ENCODE measurements around the gene SND1. TPM values are rescaled to one million over a fixed set of nuclear protein-coding genes. Genes with fewer than 3 reads are reported as not detected.

The SND1 gene
- total and polyA plus RNA-seq, 2 donors (not counting 1 experiment from before 2014, with no cell fraction given) = 44.4 to 165 TPM

GRCh38 chr7:127967281-127967680, 315.3 kb downstream of the SND1 start:
- ChIA-PET CTCF (interaction anchor here (1.0 kb wide), 1 partner anchor 8 kb away, joined by 3 read pairs; no protein-coding TSS in a partner anchor), POLR2A (no interaction called here)
- no CpG with 5 or more reads among the region's 2 CpGs for WGBS (ENCODE audit: insufficient coverage)
- H3K79me2 ChIP-seq (ENCODE audit: control insufficient read depth, insufficient read depth, low read length) = peaks cover 4% of the 10 kb centered on the region
- H3K27me3 ChIP-seq (replicated peaks in 1 of 4; ENCODE audit: control extremely low read depth in 1 of 4, control insufficient read depth in 3 of 4, insufficient read depth in 4 of 4, low read length in 3 of 4) = no peaks in the 10 kb centered on the region
- H2AFZ ChIP-seq (ENCODE audit: insufficient read depth, low read depth, low read length, poor library complexity, severe bottlenecking) = no peak overlapping the region
- Mint-ChIP-seq H3K27me3 (no peaks in the 10 kb centered on the region), H3K27ac (no peak overlapping the region), H3K9me3 (ENCODE audit: insufficient read depth) (peaks cover 2% of the 10 kb centered on the region), H3K4me1 (peaks cover 2% of the 10 kb centered on the region), H3K4me3 (no peak overlapping the region)
- DNase-seq (no peak), ATAC-seq (ENCODE audit: low read depth) (no peak)
- H3K4me3 ChIP-seq (ENCODE audit: control extremely low read depth in 1 of 5, extremely low read depth in 1 of 5, insufficient read depth in 1 of 5, low read depth in 2 of 5, low read length in 4 of 5) = no peak overlapping the region
- peaks cover 0 to 5% of the 10 kb centered on the region in 2 experiments for H3K36me3 ChIP-seq (replicated peaks in 1 of 2; ENCODE audit: control extremely low read depth in 1 of 2, control insufficient read depth in 1 of 2, extremely low read depth in 1 of 2, insufficient read depth in 2 of 2, low read length in 1 of 2)
- H3K9ac ChIP-seq (ENCODE audit: low read length) = no peak overlapping the region
- TF ChIP-seq CTCF (IDR thresholded peaks at IDR 0.05) = no peak
- no peak for TF ChIP-seq EZH2 (IDR thresholded peaks at IDR 0.05; ENCODE audit: borderline replicate concordance, insufficient read depth, low read depth, low read length, poor library complexity, severe bottlenecking)
- intact Hi-C loops (cut with micrococcal nuclease) = no loop called here
- H3K9me3 ChIP-seq (ENCODE audit: control extremely low read depth in 1 of 3, control insufficient read depth in 2 of 3, insufficient read depth in 1 of 3, low read length in 2 of 3) = no peaks in the 10 kb centered on the region
- H4K20me1 ChIP-seq (ENCODE audit: control insufficient read depth, insufficient read depth, low read length, poor library complexity, severe bottlenecking) = no peaks in the 10 kb centered on the region
- no peak overlapping the region for H3K27ac ChIP-seq (ENCODE audit: low read length in 2 of 2)
- H3K4me2 ChIP-seq (replicated peaks; ENCODE audit: low read depth, low read length, poor library complexity, severe bottlenecking) = no peak overlapping the region
- no peaks in the 10 kb centered on the region for H3K4me1 ChIP-seq (ENCODE audit: control insufficient read depth in 2 of 2, insufficient read depth in 2 of 2, low read length in 2 of 2)

GRCh38 chr7:127968547-127968946, 316.6 kb downstream of the SND1 start:
- WGBS (ENCODE audit: insufficient coverage) = 93% methylated on average over 1 of the region's 2 CpGs

More at GRCh38 chr7:127968547-127968946, 316.6 kb downstream of the SND1 start:
- H3K36me3 ChIP-seq (replicated peaks in 1 of 2; ENCODE audit: control extremely low read depth in 1 of 2, control insufficient read depth in 1 of 2, extremely low read depth in 1 of 2, insufficient read depth in 2 of 2, low read length in 1 of 2) = peaks cover 0 to 5% of the 10 kb centered on the region in 2 experiments
- Mint-ChIP-seq H3K27me3 (no peaks in the 10 kb centered on the region), H3K27ac (no peak overlapping the region), H3K4me1 (peaks cover 6% of the 10 kb centered on the region), H3K4me3 (no peak overlapping the region), H3K9me3 (ENCODE audit: insufficient read depth) (no peaks in the 10 kb centered on the region)
- no peak overlapping the region for H3K27ac ChIP-seq (ENCODE audit: low read length in 2 of 2)
- H3K9ac ChIP-seq (ENCODE audit: low read length) = no peak overlapping the region
- TF ChIP-seq EZH2 (IDR thresholded peaks at IDR 0.05; ENCODE audit: borderline replicate concordance, insufficient read depth, low read depth, low read length, poor library complexity, severe bottlenecking) (no peak), CTCF (IDR thresholded peaks at IDR 0.05) (no peak)
- no peaks in the 10 kb centered on the region for H3K9me3 ChIP-seq (ENCODE audit: control extremely low read depth in 1 of 3, control insufficient read depth in 2 of 3, insufficient read depth in 1 of 3, low read length in 2 of 3)
- intact Hi-C loops (cut with micrococcal nuclease) = no loop called here
- POLR2A ChIA-PET = no interaction called here
- no peaks in the 10 kb centered on the region for H3K27me3 ChIP-seq (replicated peaks in 1 of 4; ENCODE audit: control extremely low read depth in 1 of 4, control insufficient read depth in 3 of 4, insufficient read depth in 4 of 4, low read length in 3 of 4)
- H3K4me2 ChIP-seq (replicated peaks; ENCODE audit: low read depth, low read length, poor library complexity, severe bottlenecking) = no peak overlapping the region
- peaks cover 6% of the 10 kb centered on the region for H3K79me2 ChIP-seq (ENCODE audit: control insufficient read depth, insufficient read depth, low read length)
- CTCF ChIA-PET = interaction anchor here (0.8 kb wide), 1 partner anchor 22 kb away, joined by 3 read pairs; no protein-coding TSS in a partner anchor
- DNase-seq = no peak
- H3K4me1 ChIP-seq (ENCODE audit: control insufficient read depth in 2 of 2, insufficient read depth in 2 of 2, low read length in 2 of 2) = no peaks in the 10 kb centered on the region
- no peak for ATAC-seq (ENCODE audit: low read depth)
- H3K4me3 ChIP-seq (ENCODE audit: control extremely low read depth in 1 of 5, extremely low read depth in 1 of 5, insufficient read depth in 1 of 5, low read depth in 2 of 5, low read length in 4 of 5) = no peak overlapping the region
- peaks cover under 1% of the 10 kb centered on the region for H4K20me1 ChIP-seq (ENCODE audit: control insufficient read depth, insufficient read depth, low read length, poor library complexity, severe bottlenecking)
- H2AFZ ChIP-seq (ENCODE audit: insufficient read depth, low read depth, low read length, poor library complexity, severe bottlenecking) = no peak overlapping the region

All from B cell (primary cell).